GM21529 (cell line): ENCODE measurements around the gene LEUTX.
"Not testable (repeated sequence)": the region's sequence is repeated elsewhere in the genome, so short reads cannot be mapped to it uniquely, and the experiment has no call there.

Source experiments
- ATAC-seq: cut with Tn5 transposase; IDR thresholded peaks from one replicate; pipeline ENCODE4 v1.9.1; 2021; ENCODE audit not compliant: unreplicated experiment

LEUTX gene

DNA sequence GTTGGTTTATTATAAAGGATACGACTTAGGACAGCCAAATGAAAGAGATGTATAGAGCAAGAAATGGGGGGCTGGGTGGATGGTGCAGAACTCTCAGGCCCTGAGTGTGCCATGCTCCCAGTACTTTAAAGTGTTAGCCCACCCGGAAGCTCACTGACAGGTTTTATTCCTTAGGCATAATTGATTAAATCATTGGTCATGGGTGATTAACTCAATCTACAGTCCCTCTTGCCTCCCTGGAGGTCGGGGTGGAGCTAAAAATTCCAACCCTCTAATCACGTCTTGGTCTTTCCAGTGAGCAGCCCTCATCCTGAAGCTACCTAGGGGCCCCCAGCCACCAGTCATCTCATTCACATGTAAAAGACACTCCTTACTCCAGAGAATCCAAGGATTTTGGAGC lies 9.9 kb upstream of the LEUTX start:
- ATAC-seq = no peak

DNA sequence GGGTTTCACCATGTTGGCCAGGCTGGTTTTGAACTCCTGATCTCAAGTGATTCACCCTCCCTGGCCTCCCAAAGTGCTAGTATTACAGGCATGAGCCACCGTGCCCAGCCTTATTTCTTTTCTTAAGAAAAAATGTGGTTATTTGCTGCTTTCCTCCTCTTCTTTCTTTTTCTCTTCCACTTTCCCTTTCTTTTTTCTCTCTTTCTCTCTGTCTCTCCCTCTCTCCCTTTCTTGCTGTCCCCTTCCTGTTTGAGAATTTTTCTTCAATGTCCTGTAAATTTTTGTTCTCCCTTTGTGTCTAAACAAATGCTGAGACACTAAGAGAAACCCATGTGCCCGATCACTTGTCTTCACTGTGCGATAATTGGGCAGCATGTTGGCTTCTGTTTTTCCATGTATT lies 2.2 kb downstream of the LEUTX start:
- no peak for ATAC-seq

DNA sequence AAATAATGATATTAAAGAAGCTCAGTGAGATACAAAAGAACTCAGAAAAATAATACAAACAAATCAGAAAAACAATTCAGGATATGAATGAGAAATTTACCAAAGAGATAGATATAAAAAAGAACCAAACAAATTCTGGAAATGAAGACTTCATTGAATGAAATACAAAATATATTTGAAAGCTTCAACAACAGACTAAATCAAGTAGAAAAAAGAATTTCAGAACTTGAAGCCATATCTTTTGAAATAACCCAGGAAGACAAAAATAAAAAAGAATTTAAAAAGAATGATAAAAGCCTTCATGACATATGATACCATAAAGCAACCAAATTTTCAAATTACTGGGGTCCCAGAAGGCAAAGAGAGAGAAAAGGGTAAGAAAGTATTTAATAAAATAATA lies 9.6 kb downstream of the LEUTX start:
- ATAC-seq = no peak

GRCh38 chr19:39792999-39793546 lies 14.4 kb downstream of the LEUTX start:
- ATAC-seq = peak; percentile 68

- no peak for ATAC-seq
These were observed 16.3 kb downstream of the LEUTX start for GRCh38 chr19:39795001-39795400.

GRCh38 chr19:39796000-39796498 lies 17.4 kb downstream of the LEUTX start:
- ATAC-seq = no peak

DNA sequence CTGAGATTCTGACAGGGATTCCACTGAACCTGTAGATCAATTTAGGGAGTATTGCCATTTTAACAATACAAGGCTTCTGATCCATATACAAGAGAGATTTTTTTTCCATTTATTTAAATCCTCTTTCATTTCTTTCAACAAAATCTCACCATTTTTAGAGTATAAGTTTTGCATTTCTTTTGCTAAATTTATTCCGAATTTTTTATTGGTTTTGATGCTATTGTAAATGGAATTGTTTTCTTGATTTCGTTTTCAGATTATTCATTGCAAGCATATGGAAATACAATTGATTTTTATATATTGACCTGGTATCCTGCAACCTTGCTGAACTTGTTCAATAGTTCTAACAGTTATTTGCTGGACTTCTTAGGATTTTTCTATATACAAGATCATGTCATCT lies 18.4 kb downstream of the LEUTX start:
- ATAC-seq = no peak

GRCh38 chr19:39802958-39803357 lies 24.3 kb downstream of the LEUTX start:
- ATAC-seq = no peak

DNA sequence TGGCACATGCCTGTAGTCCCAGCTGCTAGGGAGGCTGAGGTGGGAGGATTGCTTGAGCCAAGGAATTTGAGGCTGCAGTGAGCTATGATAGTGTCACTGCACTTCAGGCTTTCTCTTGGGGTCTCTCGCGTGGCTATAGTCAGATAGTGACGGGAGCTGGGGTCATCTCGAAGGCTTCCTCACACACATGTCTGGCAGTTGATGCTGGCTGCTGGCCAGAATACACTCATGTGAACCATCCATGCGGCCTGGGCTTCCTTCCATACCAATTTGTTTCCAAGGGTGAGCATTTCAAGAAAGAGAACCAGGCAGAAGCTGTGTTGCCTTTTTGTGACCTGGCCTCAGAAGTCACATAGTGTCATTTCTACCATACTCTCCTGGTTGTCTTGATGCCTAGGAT lies 26.4 kb downstream of the LEUTX start:
- ATAC-seq = no peak

DNA sequence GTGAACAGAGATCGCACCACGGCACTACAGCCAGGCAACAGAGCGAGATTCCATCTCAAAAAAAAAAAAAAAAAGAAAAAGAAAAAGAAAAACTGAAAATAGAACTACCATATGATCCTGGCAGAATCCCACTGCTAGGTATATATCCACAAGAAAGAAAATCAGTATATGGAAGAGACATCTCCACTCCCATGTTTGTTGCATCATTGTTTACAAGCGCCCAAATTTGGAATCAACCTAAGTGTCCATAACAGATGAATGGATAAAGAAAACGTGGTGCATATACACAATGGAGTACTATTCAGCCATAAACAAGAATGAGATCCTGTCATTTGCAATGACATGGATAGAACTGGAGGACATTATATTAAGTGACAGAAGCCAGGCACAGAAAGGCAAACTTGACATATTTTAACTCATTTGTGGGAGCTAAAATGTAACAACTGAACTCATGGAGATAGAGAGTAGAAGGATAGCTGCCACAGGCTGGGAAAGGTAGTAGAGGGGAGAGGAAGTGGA lies 29.3 kb downstream of the LEUTX start:
- ATAC-seq = no peak

DNA sequence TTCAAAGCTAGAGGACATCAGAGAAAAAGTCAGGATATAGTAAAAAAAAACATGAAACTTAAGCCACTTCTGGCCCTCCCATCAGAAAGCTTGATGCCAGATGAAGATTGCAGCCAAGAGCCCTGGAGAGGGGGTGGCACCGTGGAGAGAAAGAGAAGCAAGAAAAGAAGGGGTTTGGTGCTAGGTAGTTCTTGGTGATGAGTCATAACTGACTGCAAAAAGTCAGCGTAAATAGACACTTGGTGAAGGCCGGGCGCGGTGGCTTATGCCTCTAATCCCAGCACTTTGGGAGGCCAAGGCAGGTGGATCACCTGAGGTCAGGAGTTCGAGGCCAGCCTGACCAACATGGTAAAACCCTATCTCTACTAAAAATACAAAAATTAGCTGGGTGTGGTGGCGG lies 30.0 kb downstream of the LEUTX start:
- ATAC-seq = not testable (repeated sequence)

DNA sequence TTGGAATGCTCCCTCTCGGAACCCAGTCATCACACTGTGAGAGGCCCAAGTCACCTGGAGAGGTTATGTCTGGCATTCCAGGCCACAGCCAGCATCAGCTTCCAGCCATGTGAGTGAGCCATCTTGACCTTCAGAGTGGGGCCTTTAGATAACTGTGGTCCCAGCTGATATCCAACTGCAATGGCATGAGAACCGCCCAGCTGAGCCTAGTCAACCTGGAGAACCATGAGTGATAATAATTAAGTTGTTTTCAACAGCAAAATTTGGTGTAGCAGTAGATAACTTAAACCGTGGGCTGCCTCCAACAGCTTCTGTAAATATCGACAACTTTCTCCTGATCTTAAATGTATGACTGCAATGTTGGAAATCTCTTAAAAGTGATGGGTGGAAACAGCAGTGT lies 30.7 kb downstream of the LEUTX start:
- ATAC-seq = no peak

DNA sequence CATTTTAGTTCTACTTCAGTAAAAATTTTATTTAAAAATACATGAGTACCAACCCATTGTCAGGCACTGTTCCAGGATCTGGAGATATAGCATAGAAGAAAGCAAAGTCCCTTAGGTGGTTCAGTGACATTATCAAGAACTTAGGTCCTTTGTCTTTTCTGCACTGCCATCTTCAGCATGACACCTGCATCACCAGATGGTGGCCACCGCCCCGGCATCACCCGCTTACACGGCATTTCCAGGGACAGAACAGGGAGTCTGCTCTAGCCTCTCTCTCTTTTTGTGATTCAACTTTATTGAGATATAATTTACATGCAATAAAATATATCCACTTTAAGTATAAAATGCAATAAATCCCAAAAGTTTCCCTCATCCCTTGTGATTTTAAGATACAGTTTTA lies 31.8 kb downstream of the LEUTX start:
- ATAC-seq = no peak

DNA sequence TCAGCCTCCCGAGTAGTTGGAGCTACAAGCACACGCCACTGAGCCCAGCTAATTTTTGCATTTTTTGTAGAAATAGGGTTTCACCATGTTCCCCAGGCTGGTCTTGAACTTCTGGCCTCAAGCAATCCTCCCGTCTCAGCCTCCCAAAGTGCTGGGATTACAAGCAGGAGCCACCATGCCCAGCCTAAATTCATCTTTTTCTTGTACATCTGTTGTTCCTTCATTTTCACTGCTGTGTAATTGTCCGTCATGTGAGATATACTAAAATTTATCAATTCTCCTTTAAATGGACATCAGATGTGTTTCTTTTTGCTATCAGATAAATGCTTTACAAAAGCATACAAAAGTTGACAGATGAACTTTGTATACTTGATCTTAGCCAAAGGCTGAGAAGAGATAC lies 32.4 kb downstream of the LEUTX start:
- ATAC-seq = no peak

GRCh38 chr19:39813264-39813993 lies 34.8 kb downstream of the LEUTX start:
- ATAC-seq = no peak

DNA sequence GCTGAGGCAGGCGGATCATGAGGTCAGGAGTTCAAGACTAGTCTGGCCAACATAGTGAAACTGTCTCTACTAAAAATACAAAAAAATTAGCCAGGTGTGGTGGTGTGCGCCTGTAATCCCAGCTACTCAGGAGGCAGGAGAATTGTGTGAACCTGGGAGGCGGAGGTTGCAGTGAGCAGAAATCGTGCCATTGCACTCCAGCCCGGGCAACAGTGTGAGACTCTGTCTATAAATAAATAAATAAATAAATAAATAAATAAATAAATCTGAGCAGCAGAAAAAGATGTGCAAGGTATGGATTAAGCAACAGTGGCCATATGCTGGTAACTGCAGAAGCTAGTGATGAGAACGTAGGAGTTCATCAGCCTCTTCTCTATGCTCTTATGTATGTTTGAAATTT lies 35.5 kb downstream of the LEUTX start:
- ATAC-seq = not testable (repeated sequence)

DNA sequence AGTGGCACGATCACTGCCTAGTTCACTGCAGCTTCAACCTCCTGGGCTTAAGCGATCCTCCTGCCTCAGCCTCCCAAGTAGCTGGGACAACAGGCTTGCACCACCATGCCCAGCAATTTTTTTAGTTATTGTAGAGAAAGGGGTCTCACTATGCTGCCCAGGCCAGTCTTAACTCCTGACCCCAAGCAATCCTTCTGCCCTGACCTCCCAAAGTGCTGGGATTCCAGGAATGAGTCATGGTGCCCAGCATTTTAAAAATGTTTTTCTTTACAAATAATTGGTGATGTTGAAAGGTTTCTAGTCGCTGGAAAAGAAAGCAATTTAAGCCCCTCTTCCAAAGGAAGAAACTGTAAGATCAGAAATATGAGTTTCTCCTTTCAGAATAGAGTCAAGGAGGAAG lies 35.9 kb downstream of the LEUTX start:
- ATAC-seq = no peak

- no peak for ATAC-seq
These were observed 37.8 kb downstream of the LEUTX start for GRCh38 chr19:39816287-39817048.

DNA sequence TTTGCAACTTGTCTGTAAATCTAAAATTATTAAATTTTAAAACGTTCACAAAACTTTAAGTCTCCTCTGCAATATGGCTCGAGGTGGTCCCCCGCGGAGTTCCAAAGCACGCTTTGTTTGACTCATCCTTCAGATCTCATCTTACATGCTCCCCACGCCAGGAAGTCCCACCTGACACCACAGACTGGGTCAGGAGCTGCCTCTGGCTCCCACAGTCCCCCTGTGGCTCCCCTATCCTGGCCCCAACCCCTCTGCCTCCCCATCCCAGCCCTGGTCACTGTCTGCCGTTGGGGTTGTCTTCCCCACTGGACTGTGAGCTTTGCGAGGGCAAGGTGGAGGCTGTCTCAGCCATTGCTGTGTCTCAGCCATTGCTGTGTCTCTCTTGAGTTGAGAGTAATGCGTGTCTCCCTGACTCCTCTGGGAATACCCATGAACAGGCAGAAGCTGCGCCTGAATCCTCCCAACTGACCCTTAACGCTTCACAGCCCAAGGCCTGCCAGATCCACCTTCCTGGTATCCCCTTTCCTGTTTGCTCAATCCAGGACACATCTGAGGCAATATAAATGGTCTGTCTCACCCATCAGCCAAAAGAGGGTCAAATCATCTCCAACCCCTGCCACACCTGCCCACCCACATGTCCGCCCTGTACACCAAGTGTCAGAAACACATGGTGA lies 39.4 kb downstream of the LEUTX start:
- no peak for ATAC-seq

DNA sequence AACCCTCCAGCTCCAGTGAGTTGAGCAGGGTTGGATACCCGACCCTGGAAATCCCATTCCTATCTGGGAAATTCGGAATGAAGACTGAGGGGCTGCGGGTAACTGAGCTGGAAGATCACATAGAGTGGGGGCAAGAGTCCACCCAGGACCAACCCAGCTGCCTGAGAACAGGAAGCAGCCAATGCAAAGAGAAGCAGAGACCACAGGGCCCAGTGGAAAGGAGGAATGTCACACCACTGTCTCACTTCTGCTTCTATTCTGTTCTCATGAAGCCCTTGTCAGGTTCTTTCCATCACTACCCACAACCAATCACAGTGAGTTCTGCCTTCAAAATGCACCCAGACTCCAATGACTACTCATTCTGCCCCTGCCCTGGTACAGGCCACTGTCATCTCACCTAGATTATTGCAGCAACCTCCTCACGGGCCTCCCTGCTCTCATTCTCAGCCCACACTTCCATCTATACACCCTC lies 40.0 kb downstream of the LEUTX start:
- ATAC-seq = peak; percentile 72

- ATAC-seq = no peak
These were observed 41.1 kb downstream of the LEUTX start for GRCh38 chr19:39819786-39820185.
